H1 (cell line): ENCODE data around the gene PDGFD. TPM values are rescaled to one million over a fixed set of nuclear protein-coding genes. Genes with fewer than 3 reads are reported as not detected.

Experiments
- ASH2L ChIP-seq: fragments of 200-600, 300-600 bp; sonication (generic); IDR thresholded peaks from one replicate; pipeline ENCODE4 v1.7.1; 2017; ENCODE audit warnings: low read length
- HDAC6 ChIP-seq: IDR thresholded peaks from one replicate; pipeline ENCODE4 v1.7.1; 2012; ENCODE audit warnings: low read depth, mild to moderate bottlenecking, inconsistent platforms, low read length, moderate library complexity
- JUND ChIP-seq: IDR thresholded peaks from 2 replicates; pipeline ENCODE4 v1.6.1; 2011; ENCODE audit warnings: mild to moderate bottlenecking, improper control_type of control experiment, low read length
- POLR2A ChIP-seq, 2 experiments: IDR thresholded peaks; 1 replicate in 1 of 2; 2 replicates in 1 of 2; pipeline ENCODE4 v1.6.1; 2011; ENCODE audit warnings: low read depth in 2 of 2, low read length in 2 of 2, mild to moderate bottlenecking in 2 of 2; ENCODE audit errors: control extremely low read depth in 1 of 2
- polyA plus RNA-seq, 7 experiments: library from polyadenylated mRNA; depleted of rRNA in 3 of 7; stranded (reverse) in 5 of 7; unstranded in 2 of 7; fragments of >200 nt in 5 of 7; fragments of 200-250 nt in 2 of 7; gene quantifications; 1 replicate in 5 of 7; 2 replicates in 1 of 7; 4 replicates in 1 of 7; pipeline versions ENCODE4 v1.2.1 to v1.2.3, GENCODE V29; 2011 to 2013; ENCODE audit warnings: missing spikeins in 2 of 7, mixed read lengths in 2 of 7
- total RNA-seq: library from RNA; stranded (reverse); fragmentation: NEBNext Ultra II Directional; extraction: Animal tissue kit (Norgen Biotek cat#: 25700); gene quantifications from 2 replicates; pipeline ENCODE4 v1.2.1, GENCODE V29; 2021
- TF ChIP-seq, protein P1 (sequence below): fragments of 300-600 bp; sonication (generic); IDR thresholded peaks from 2 replicates; pipeline ENCODE4 v1.7.1; 2012; ENCODE audit warnings: low read length, moderate library complexity, mild to moderate bottlenecking, inconsistent platforms; ENCODE audit not compliant: insufficient replicate concordance
- TF ChIP-seq, protein P2 (sequence below): IDR thresholded peaks from 2 replicates; pipeline ENCODE4 v1.6.1; 2012; ENCODE audit warnings: inconsistent platforms

The PDGFD gene
- total and polyA plus RNA-seq, 2 of the 8 experiments (the other 6 are each of a cell fraction or from before 2014, with no cell fraction given) = 1.1 to 3.9 TPM

DNA sequence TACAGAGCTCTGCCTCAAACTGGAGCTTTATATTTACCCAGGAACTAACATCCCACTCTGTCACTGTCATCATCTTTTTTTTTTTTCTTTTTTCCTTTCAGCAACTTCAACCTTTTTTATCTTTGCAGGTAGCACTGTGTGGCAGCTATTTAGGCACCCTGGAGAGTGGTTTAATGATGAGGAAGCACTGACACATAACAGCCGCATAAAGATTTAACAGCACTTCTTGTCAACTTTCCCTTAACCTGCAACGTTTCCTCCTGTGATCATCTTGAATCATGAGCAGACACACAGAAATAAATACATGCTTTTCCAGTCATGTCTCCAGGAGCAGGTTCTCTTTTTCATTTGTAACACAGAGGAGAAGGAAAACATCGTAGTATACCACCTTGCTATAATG is 34.8 kb downstream of the PDGFD start (continued):
- TF ChIP-seq JUND (no peak), HDAC6 (no peak), POLR2A (IDR thresholded peaks at IDR 0.05; ENCODE audit: control extremely low read depth in 1 of 2, low read depth in 2 of 2, low read length in 2 of 2) (no peak), ASH2L (no peak)
- TF ChIP-seq, protein P1, sequence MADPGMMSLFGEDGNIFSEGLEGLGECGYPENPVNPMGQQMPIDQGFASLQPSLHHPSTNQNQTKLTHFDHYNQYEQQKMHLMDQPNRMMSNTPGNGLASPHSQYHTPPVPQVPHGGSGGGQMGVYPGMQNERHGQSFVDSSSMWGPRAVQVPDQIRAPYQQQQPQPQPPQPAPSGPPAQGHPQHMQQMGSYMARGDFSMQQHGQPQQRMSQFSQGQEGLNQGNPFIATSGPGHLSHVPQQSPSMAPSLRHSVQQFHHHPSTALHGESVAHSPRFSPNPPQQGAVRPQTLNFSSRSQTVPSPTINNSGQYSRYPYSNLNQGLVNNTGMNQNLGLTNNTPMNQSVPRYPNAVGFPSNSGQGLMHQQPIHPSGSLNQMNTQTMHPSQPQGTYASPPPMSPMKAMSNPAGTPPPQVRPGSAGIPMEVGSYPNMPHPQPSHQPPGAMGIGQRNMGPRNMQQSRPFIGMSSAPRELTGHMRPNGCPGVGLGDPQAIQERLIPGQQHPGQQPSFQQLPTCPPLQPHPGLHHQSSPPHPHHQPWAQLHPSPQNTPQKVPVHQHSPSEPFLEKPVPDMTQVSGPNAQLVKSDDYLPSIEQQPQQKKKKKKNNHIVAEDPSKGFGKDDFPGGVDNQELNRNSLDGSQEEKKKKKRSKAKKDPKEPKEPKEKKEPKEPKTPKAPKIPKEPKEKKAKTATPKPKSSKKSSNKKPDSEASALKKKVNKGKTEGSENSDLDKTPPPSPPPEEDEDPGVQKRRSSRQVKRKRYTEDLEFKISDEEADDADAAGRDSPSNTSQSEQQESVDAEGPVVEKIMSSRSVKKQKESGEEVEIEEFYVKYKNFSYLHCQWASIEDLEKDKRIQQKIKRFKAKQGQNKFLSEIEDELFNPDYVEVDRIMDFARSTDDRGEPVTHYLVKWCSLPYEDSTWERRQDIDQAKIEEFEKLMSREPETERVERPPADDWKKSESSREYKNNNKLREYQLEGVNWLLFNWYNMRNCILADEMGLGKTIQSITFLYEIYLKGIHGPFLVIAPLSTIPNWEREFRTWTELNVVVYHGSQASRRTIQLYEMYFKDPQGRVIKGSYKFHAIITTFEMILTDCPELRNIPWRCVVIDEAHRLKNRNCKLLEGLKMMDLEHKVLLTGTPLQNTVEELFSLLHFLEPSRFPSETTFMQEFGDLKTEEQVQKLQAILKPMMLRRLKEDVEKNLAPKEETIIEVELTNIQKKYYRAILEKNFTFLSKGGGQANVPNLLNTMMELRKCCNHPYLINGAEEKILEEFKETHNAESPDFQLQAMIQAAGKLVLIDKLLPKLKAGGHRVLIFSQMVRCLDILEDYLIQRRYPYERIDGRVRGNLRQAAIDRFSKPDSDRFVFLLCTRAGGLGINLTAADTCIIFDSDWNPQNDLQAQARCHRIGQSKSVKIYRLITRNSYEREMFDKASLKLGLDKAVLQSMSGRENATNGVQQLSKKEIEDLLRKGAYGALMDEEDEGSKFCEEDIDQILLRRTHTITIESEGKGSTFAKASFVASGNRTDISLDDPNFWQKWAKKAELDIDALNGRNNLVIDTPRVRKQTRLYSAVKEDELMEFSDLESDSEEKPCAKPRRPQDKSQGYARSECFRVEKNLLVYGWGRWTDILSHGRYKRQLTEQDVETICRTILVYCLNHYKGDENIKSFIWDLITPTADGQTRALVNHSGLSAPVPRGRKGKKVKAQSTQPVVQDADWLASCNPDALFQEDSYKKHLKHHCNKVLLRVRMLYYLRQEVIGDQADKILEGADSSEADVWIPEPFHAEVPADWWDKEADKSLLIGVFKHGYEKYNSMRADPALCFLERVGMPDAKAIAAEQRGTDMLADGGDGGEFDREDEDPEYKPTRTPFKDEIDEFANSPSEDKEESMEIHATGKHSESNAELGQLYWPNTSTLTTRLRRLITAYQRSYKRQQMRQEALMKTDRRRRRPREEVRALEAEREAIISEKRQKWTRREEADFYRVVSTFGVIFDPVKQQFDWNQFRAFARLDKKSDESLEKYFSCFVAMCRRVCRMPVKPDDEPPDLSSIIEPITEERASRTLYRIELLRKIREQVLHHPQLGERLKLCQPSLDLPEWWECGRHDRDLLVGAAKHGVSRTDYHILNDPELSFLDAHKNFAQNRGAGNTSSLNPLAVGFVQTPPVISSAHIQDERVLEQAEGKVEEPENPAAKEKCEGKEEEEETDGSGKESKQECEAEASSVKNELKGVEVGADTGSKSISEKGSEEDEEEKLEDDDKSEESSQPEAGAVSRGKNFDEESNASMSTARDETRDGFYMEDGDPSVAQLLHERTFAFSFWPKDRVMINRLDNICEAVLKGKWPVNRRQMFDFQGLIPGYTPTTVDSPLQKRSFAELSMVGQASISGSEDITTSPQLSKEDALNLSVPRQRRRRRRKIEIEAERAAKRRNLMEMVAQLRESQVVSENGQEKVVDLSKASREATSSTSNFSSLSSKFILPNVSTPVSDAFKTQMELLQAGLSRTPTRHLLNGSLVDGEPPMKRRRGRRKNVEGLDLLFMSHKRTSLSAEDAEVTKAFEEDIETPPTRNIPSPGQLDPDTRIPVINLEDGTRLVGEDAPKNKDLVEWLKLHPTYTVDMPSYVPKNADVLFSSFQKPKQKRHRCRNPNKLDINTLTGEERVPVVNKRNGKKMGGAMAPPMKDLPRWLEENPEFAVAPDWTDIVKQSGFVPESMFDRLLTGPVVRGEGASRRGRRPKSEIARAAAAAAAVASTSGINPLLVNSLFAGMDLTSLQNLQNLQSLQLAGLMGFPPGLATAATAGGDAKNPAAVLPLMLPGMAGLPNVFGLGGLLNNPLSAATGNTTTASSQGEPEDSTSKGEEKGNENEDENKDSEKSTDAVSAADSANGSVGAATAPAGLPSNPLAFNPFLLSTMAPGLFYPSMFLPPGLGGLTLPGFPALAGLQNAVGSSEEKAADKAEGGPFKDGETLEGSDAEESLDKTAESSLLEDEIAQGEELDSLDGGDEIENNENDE = no peak
- TF ChIP-seq, protein P2, sequence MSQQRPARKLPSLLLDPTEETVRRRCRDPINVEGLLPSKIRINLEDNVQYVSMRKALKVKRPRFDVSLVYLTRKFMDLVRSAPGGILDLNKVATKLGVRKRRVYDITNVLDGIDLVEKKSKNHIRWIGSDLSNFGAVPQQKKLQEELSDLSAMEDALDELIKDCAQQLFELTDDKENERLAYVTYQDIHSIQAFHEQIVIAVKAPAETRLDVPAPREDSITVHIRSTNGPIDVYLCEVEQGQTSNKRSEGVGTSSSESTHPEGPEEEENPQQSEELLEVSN = no peak
- TF ChIP-seq, all 59 proteins: peak for 0
